ENCODE measurements around the gene RHCG.

DNA sequence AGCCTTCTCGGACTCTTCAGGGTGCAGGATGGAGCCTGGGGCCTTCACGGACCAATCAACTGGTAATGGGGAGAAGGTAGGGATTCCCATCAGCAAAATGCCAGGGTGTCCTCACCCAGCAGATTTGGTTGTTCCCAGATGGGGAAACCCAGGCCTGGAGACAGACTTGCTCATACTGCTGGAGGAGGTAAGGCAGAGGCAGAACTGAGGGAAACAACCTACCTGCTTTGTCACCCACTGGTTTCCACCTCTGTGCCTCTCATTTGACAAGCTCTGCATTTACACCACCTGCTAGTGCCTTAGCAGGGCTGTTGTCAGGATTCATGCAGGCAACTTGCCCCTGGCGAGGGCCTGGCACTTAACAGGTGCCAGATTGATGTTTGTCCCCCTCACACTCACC is 15.9 kb downstream of the RHCG start:
- TF ChIP-seq CTCF (IDR thresholded peaks at IDR 0.05) (no peak), REST (IDR thresholded peaks at IDR 0.05; ENCODE audit: insufficient read depth in 1 of 2, low read depth in 2 of 2, low read length in 1 of 2) (no peak), POLR2AphosphoS5 (IDR thresholded peaks at IDR 0.05; ENCODE audit: low read depth, low read length) (no peak)
